Left ventricle myocardium inferior (tissue), 1 donor: ENCODE data around the gene AGBL4. TPM values are rescaled to one million over a fixed set of nuclear protein-coding genes. Genes with fewer than 3 reads are reported as not detected.

Source experiments
- DNase-seq: peaks from one replicate; pipeline ENCODE4 v3.0.0-alpha.2; 2020
- H3K27ac ChIP-seq: fragments of 200-600 bp; replicated peaks from 2 replicates; pipeline ENCODE4 v1.8.0; 2021
- H3K27me3 ChIP-seq: fragments of 200-600 bp; 2 replicates; pipeline ENCODE4 v1.8.0; 2021; ENCODE audit warnings: low read depth
- H3K36me3 ChIP-seq: fragments of 200-600 bp; 2 replicates; pipeline ENCODE4 v1.8.0; 2021
- H3K4me1 ChIP-seq: fragments of 200-600 bp; 2 replicates; pipeline ENCODE4 v1.8.0; 2021
- H3K4me3 ChIP-seq: fragments of 200-600 bp; 2 replicates; pipeline ENCODE4 v1.8.0; 2021; ENCODE audit warnings: mild to moderate bottlenecking, moderate library complexity
- H3K9me3 ChIP-seq: fragments of 200-600 bp; replicated peaks from 2 replicates; pipeline ENCODE4 v1.8.0; 2021
- intact Hi-C: fragments of 100-400 bp; cut with micrococcal nuclease; formaldehyde crosslinking; loops from one replicate; pipeline ENCODE4 v1.11.0; 2022
- total RNA-seq: library from RNA; stranded (reverse); fragmentation: NEBNext Ultra II Directional; extraction: Animal tissue kit (Norgen Biotek cat#: 25700); gene quantifications from one replicate; pipeline ENCODE4 v1.2.1, GENCODE V29; 2021
- TF ChIP-seq, protein P1 (sequence below): fragments of 200-600 bp; IDR thresholded peaks from 2 replicates; pipeline ENCODE4 v1.8.0; 2021; ENCODE audit warnings: antibody characterized with exemption, mild to moderate bottlenecking, borderline replicate concordance
- donor health status: DM: no; HTN: yes; CAD: no; lungs with severe emphysema.

The AGBL4 gene
- total RNA-seq, 1 donor from 2014 or later = 0.38 TPM

DNA sequence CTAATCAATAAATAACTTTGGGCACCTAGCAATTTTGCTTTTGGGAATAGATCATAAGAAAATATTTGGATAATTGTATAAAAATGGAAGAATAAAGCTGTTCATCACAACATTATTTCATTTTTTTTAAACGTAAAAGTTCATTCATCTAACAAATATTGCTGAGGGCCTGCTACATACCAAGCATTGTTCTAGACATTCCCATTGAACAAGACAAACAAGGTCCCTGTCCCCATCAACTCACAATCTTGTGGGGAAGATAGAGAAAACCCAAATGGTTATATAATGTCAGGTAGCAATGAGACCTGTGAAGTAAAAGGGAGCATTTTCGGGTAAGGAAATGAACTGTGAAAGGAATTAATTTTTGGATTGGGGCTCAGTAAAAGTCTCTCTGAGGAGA, 1193.0 kb downstream of the AGBL4 start:
- H3K4me1 ChIP-seq = no peaks in the 10 kb centered on the region
- no peak for DNase-seq
- intact Hi-C loops = no loop called here
- no peaks in the 10 kb centered on the region for H3K36me3 ChIP-seq
- peaks cover 23% of the 10 kb centered on the region for H3K27me3 ChIP-seq
- H3K27ac ChIP-seq = no peak overlapping the region
- no peaks in the 10 kb centered on the region for H3K9me3 ChIP-seq
- H3K4me3 ChIP-seq = no peak overlapping the region
- TF ChIP-seq, protein P1, sequence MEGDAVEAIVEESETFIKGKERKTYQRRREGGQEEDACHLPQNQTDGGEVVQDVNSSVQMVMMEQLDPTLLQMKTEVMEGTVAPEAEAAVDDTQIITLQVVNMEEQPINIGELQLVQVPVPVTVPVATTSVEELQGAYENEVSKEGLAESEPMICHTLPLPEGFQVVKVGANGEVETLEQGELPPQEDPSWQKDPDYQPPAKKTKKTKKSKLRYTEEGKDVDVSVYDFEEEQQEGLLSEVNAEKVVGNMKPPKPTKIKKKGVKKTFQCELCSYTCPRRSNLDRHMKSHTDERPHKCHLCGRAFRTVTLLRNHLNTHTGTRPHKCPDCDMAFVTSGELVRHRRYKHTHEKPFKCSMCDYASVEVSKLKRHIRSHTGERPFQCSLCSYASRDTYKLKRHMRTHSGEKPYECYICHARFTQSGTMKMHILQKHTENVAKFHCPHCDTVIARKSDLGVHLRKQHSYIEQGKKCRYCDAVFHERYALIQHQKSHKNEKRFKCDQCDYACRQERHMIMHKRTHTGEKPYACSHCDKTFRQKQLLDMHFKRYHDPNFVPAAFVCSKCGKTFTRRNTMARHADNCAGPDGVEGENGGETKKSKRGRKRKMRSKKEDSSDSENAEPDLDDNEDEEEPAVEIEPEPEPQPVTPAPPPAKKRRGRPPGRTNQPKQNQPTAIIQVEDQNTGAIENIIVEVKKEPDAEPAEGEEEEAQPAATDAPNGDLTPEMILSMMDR = no peak

DNA sequence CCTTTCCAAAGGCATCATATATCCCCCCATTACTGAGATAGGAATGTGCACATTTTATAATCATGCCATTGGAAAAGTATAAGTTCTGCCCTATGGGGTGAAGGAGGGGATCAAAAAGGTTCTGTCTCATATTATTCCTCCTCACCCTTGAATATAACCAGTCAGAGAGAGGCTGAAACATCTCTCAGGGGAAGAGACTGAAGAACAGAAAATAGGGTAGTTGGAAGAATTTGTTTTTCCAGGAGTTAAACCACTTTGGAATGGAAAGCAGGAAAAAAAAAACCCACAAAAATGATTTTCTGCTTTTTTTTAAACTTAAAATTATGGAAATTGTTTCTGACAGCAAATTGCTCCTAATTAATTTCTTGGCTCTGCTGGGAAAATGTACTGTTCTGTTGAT, 1194.3 kb downstream of the AGBL4 start:
- Histone ChIP-seq H3K27me3 (peaks cover 14% of the 10 kb centered on the region), H3K27ac (no peak overlapping the region), H3K36me3 (no peaks in the 10 kb centered on the region), H3K9me3 (no peaks in the 10 kb centered on the region), H3K4me3 (no peak overlapping the region), H3K4me1 (no peaks in the 10 kb centered on the region)
- no peak for DNase-seq
- TF ChIP-seq, protein P1 = no peak
- intact Hi-C loops = no loop called here

DNA sequence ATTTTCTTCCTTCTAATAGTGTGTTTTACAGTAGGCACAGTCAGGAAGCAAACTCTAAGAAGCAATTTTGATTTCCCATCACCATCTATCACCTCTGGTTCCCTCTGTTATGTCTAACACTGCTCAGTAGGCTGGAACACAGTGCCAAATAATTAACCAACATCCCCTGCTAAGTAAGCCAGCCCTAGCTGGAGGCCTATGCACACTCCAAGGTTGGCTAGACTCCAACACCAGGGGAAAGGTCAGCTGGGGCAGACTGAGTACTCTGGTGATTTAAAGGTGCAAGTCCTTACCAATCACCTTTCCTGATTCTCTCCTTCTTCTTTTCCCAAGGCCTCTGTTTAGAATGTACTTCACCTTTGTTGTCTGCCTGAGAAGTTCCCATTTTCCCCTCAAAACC, 1200.6 kb downstream of the AGBL4 start:
- TF ChIP-seq, protein P1 = no peak
- Histone ChIP-seq H3K9me3 (no peaks in the 10 kb centered on the region), H3K4me3 (no peak overlapping the region), H3K4me1 (no peaks in the 10 kb centered on the region), H3K27me3 (no peaks in the 10 kb centered on the region), H3K36me3 (no peaks in the 10 kb centered on the region), H3K27ac (no peak overlapping the region)
- peak; percentile 12 for DNase-seq
- intact Hi-C loops = no loop called here

DNA sequence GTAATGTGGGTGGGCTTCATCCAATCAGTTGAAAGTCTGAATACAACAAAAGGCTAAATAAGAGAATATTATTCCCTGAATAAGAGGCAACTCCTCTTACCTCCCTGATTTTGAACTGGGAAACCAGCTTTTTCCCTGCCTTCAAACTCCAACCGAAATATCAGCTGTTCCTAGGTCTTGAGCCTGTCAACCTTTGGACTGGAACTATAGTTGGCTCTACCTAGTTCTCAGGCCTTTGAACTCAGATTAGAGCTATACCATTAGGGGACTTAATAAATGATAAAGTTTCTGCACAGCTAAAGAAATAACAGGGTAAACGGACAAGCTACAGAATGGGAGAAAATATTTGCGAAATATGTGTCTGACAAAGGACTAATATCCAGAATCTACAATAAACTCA, 1203.3 kb downstream of the AGBL4 start:
- intact Hi-C loops = no loop called here

DNA sequence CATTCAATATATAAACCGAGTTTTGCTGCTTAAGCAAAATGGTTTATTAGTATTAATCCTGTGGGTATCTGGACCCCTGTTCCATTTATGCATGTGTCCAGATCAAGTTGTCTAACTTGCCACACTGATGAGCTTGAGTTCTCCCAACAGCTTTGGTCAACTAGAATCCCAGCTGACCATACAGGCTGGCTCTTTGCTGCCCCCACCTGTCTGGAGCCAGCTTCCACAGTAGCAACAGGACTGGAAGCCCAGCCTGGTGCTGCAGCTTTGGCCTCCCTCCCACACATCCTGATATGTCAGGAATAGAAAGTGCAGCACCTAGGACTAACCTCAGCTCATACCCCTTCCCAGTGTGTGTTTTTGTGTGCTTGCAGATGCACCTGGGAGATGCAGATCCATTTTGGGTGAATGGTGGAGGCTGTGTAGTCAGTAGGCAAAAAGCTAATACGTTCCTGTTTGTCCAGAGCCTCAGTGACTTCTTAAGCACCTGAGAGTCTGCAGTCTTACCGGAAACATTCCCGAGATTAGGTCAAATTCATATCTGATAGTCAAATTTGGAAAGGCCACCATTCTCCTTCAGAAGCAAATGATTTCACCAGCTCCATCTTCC, 1206.1 kb downstream of the AGBL4 start:
- Histone ChIP-seq H3K27ac (no peak overlapping the region), H3K36me3 (no peaks in the 10 kb centered on the region), H3K4me1 (no peaks in the 10 kb centered on the region), H3K27me3 (peaks cover 3% of the 10 kb centered on the region), H3K9me3 (no peaks in the 10 kb centered on the region), H3K4me3 (no peak overlapping the region)
- peak; percentile 37 for DNase-seq
- TF ChIP-seq, protein P1 = peak; percentile 75
- intact Hi-C loops = no loop called here

More for the DNA sequence above, 1203.3 kb downstream of the AGBL4 start:
- no peak for DNase-seq
- H3K27me3 ChIP-seq = no peaks in the 10 kb centered on the region
- no peaks in the 10 kb centered on the region for H3K4me1 ChIP-seq
- TF ChIP-seq, protein P1 = no peak
- no peaks in the 10 kb centered on the region for H3K9me3 ChIP-seq
- no peak overlapping the region for H3K4me3 ChIP-seq
- no peaks in the 10 kb centered on the region for H3K36me3 ChIP-seq
- no peak overlapping the region for H3K27ac ChIP-seq
